ENCODE measurements around the gene BTN3A1. TPM values are rescaled to one million over a fixed set of nuclear protein-coding genes. Genes with fewer than 3 reads are reported as not detected.
"Not testable (repeated sequence)": the region's sequence is repeated elsewhere in the genome, so short reads cannot be mapped to it uniquely, and the experiment has no call there.

Gene BTN3A1
- total RNA-seq = 10 to 100 TPM; 31.4 to 33.2 TPM

DNA sequence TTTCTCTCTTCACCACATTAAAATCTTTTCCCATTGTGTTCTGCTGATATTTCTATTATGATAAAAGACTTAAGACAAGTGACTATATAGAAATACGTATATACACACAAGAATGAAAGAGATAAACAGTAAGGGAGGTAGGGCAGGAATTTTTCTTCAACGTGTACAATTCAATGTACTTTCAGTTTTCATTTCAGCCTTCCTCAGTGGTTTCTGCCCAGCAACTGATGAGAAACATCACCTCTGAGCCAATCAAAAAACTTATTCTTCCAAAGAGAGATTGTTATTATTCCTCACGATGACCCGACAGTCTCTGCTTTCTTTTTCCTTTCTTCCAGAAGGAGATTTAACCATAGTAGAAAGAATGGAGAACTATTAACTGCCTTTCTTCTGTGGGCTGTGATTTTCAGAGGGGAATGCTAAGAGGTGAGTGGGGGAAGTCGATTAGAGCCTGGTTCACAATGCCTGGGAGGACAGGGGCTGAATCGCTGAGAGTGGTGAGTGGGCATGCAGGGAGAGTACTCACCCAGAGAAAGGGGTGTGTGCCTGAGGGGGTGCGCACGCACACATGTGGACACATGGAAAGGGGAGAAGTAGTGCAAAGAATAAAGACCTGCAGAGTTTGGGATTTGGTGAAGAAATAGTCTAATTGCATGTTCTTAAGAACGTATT is at the start of gene BTN3A1:
TSS of gene BTN3A1 (plus strand) at position 289 of the 672 bp plus-strand sequence. CDS start 3,289 bp downstream, outside the sequence.
- Mint-ChIP-seq H3K36me3 (ENCODE audit: low read depth) (peaks cover 21% of the 10 kb centered on the region), H3K27me3 (no peaks in the 10 kb centered on the region), H3K4me3 (peak within 1 kb of the TSS; percentile 99), H3K27ac (peak within 1 kb of the TSS; percentile 97), H3K9me3 (ENCODE audit: low read depth) (no peaks in the 10 kb centered on the region), H3K4me1 (peaks cover 48% of the 10 kb centered on the region)
- POLR2A ChIA-PET = no interaction called here
- CTCF ChIA-PET = no interaction called here
- DNase-seq = peak; percentile 81
- ATAC-seq = peak; percentile 95
- intact Hi-C loops (cut with DNase I, micrococcal nuclease) = loop anchor here (1.0 to 5.0 kb wide), 6 partner anchors 19 to 55 kb away; partner anchors contain the start of genes BTN3A2 (in 2 of the 2), BTN2A1 (in 1 of the 2), BTN2A2 (in 1 of the 2) and BTN3A3 (in 1 of the 2)

DNA sequence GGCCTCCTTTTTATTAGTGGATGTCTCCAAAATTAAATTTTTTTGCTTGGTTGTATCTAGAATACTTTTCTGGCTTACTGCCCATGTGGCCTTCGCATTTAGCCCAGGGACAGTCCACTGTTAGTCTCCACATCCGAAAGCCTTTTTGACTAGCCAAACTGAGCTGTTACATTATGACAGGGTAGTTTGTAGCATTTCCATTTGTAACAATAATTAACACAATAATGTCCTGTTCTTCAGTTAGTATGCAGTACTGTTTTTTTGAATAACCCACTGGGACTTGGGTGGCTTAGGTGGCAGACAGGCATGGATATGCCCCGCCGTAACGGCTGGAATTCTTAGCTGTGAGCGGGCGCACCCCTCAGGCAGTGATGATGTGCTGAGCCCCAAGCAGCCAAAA is 49.8 kb upstream of the BTN3A1 start:
- H3K9me3 Mint-ChIP-seq (ENCODE audit: low read depth) = no peaks in the 10 kb centered on the region
- H3K36me3 Mint-ChIP-seq (ENCODE audit: low read depth) = no peaks in the 10 kb centered on the region
- CTCF ChIA-PET = interaction anchor here (0.7 kb wide), 1 partner anchor 93 kb away, joined by 3 read pairs; no protein-coding TSS in a partner anchor
- no peak overlapping the region for H3K4me3 Mint-ChIP-seq
- POLR2A ChIA-PET = no interaction called here
- no peaks in the 10 kb centered on the region for H3K27me3 Mint-ChIP-seq
- DNase-seq (no peak), ATAC-seq (no peak)
- no peaks in the 10 kb centered on the region for H3K4me1 Mint-ChIP-seq
- H3K27ac Mint-ChIP-seq = no peak overlapping the region
- intact Hi-C loops (cut with DNase I, micrococcal nuclease) = no loop called here

DNA sequence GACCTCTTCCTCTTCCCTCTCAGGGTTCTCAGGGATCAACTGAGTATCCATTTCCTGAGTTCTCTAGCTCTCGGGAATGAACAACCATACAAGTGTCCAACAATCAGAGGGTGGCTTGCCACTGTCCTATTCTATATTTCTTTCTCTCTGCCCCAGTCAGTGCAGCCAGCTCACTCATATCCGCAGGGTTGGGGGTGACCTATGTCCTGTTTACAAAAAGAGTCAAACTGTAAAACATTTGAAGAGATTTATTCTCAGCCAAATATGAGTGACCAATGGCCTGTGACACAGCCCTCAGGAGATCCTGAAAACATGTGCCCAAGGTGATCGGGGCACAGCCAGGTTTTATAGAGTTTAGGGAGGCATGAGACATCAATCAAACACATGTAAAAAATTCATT is 47.9 kb upstream of the BTN3A1 start:
- no peak for ATAC-seq
- H3K4me3 Mint-ChIP-seq = no peak overlapping the region
- H3K27me3 Mint-ChIP-seq = no peaks in the 10 kb centered on the region
- CTCF ChIA-PET = interaction anchor here (0.6 kb wide), 2 partner anchors 19 to 26 kb away, joined by 3 read pairs; no protein-coding TSS in a partner anchor
- peaks cover 3% of the 10 kb centered on the region for H3K4me1 Mint-ChIP-seq
- H3K9me3 Mint-ChIP-seq (ENCODE audit: low read depth) = no peaks in the 10 kb centered on the region
- no peak overlapping the region for H3K27ac Mint-ChIP-seq
- intact Hi-C loops (cut with DNase I, micrococcal nuclease) = no loop called here
- DNase-seq = no peak
- no peaks in the 10 kb centered on the region for H3K36me3 Mint-ChIP-seq (ENCODE audit: low read depth)
- POLR2A ChIA-PET = no interaction called here

DNA sequence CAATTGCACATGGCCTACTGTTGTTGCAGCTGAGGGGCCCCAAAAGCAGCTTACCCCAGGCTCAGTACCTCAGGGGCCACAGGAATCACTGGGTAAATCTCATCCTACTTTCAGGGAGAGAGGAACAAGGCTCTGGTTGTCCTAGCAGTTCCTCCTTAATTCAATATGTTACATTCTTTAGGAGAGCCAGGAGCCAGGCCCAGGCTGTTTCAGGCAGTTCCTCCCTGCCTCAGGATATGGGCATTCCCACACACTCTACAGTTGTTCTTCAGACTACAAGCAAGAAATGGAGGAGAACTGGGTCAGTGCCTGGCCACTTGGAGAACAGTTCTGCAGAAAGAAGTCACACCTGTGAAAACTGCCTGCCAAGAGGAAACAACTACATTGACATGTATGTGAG is 46.7 kb upstream of the BTN3A1 start:
- no peak overlapping the region for H3K4me3 Mint-ChIP-seq
- no peak for ATAC-seq
- POLR2A ChIA-PET = no interaction called here
- no peaks in the 10 kb centered on the region for H3K27me3 Mint-ChIP-seq
- no peak overlapping the region for H3K27ac Mint-ChIP-seq
- H3K4me1 Mint-ChIP-seq = peaks cover 7% of the 10 kb centered on the region
- H3K36me3 Mint-ChIP-seq (ENCODE audit: low read depth) = no peaks in the 10 kb centered on the region
- CTCF ChIA-PET = interaction anchor here (0.6 kb wide), 1 partner anchor 19 kb away, joined by 3 read pairs; no protein-coding TSS in a partner anchor
- no peaks in the 10 kb centered on the region for H3K9me3 Mint-ChIP-seq (ENCODE audit: low read depth)
- intact Hi-C loops (cut with DNase I, micrococcal nuclease) = no loop called here
- no peak for DNase-seq

GRCh38 chr6:26357543-26357942 is 44.5 kb upstream of the BTN3A1 start:
- H3K27ac Mint-ChIP-seq; DNase-seq; ATAC-seq; H3K27me3 Mint-ChIP-seq; H3K36me3 Mint-ChIP-seq (ENCODE audit: low read depth); intact Hi-C loops (cut with DNase I, micrococcal nuclease); H3K9me3 Mint-ChIP-seq (ENCODE audit: low read depth); H3K4me3 Mint-ChIP-seq; CTCF ChIA-PET; POLR2A ChIA-PET: not testable (repeated sequence)
- peaks cover 24% of the 10 kb centered on the region for H3K4me1 Mint-ChIP-seq

- no peaks in the 10 kb centered on the region for H3K27me3 Mint-ChIP-seq
Measured at GRCh38 chr6:26358511-26358981, 43.5 kb upstream of the BTN3A1 start.

DNA sequence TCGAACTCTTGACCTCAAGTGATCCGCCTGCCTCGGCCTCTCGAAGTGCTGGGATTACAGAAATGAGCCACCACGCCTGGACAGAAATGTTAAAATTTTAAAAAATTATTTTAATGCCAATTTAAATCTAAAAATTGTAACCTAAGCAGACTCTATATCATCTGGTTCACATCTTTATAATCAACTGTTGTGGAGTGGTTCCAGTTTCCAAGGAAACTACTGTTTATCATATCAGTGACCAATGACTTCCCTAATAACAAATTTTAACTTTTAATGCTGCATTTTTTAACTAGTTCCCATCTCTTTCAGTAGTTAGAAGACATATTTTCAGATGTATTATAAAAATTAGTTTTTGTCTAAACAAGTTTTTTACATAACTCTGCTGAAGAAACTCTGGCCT is 42.3 kb upstream of the BTN3A1 start:
- POLR2A ChIA-PET = no interaction called here
- H3K4me1 Mint-ChIP-seq = peaks cover 38% of the 10 kb centered on the region
- CTCF ChIA-PET = no interaction called here
- H3K36me3 Mint-ChIP-seq (ENCODE audit: low read depth) = no peaks in the 10 kb centered on the region
- H3K9me3 Mint-ChIP-seq (ENCODE audit: low read depth) = no peaks in the 10 kb centered on the region
- H3K27ac Mint-ChIP-seq = no peak overlapping the region
- DNase-seq (no peak), ATAC-seq (no peak)
- intact Hi-C loops (cut with DNase I, micrococcal nuclease) = no loop called here
- H3K4me3 Mint-ChIP-seq = no peak overlapping the region
- no peaks in the 10 kb centered on the region for H3K27me3 Mint-ChIP-seq

More at GRCh38 chr6:26358511-26358981, 43.5 kb upstream of the BTN3A1 start:
- Mint-ChIP-seq H3K27ac (no peak overlapping the region), H3K4me3 (no peak overlapping the region), H3K36me3 (ENCODE audit: low read depth) (no peaks in the 10 kb centered on the region), H3K9me3 (ENCODE audit: low read depth) (no peaks in the 10 kb centered on the region), H3K4me1 (peaks cover 31% of the 10 kb centered on the region)
- POLR2A ChIA-PET = no interaction called here
- intact Hi-C loops (cut with DNase I, micrococcal nuclease) = no loop called here
- ATAC-seq (peak; percentile 28), DNase-seq (no peak)
- CTCF ChIA-PET = interaction anchor here (0.6 kb wide), 1 partner anchor 234 kb away, joined by 3 read pairs; a partner anchor contains a TSS

- ChIA-PET POLR2A (no interaction called here), CTCF (no interaction called here)
- DNase-seq (no peak), ATAC-seq (peak; percentile 20)
- H3K27ac Mint-ChIP-seq = peak overlapping the region; percentile 93
- no peaks in the 10 kb centered on the region for H3K27me3 Mint-ChIP-seq
- intact Hi-C loops (cut with DNase I, micrococcal nuclease) = no loop called here
- H3K4me3 Mint-ChIP-seq = peak overlapping the region; percentile 61
- no peaks in the 10 kb centered on the region for H3K9me3 Mint-ChIP-seq (ENCODE audit: low read depth)
- peaks cover 38% of the 10 kb centered on the region for H3K4me1 Mint-ChIP-seq
- H3K36me3 Mint-ChIP-seq (ENCODE audit: low read depth) = no peaks in the 10 kb centered on the region
Measured at GRCh38 chr6:26360451-26361416, 41.3 kb upstream of the BTN3A1 start.

GRCh38 chr6:26361544-26361943 is 40.5 kb upstream of the BTN3A1 start:
- peak overlapping the region; percentile 93 for H3K27ac Mint-ChIP-seq
- ChIA-PET POLR2A (no interaction called here), CTCF (interaction anchor here (1.1 kb wide), 1 partner anchor 20 kb away, joined by 3 read pairs; no protein-coding TSS in a partner anchor)
- H3K9me3 Mint-ChIP-seq (ENCODE audit: low read depth) = no peaks in the 10 kb centered on the region
- intact Hi-C loops (cut with DNase I, micrococcal nuclease) = no loop called here
- H3K4me3 Mint-ChIP-seq = no peak overlapping the region
- DNase-seq (no peak), ATAC-seq (no peak)
- H3K4me1 Mint-ChIP-seq = peaks cover 40% of the 10 kb centered on the region
- H3K36me3 Mint-ChIP-seq (ENCODE audit: low read depth) = no peaks in the 10 kb centered on the region
- no peaks in the 10 kb centered on the region for H3K27me3 Mint-ChIP-seq

GRCh38 chr6:26362093-26362835 is 39.8 kb upstream of the BTN3A1 start:
- POLR2A ChIA-PET = no interaction called here
- no peaks in the 10 kb centered on the region for H3K27me3 Mint-ChIP-seq
- no peak overlapping the region for H3K27ac Mint-ChIP-seq
- ATAC-seq (no peak), DNase-seq (no peak)
- H3K4me1 Mint-ChIP-seq = peaks cover 45% of the 10 kb centered on the region
- H3K9me3 Mint-ChIP-seq (ENCODE audit: low read depth) = no peaks in the 10 kb centered on the region
- intact Hi-C loops (cut with DNase I, micrococcal nuclease) = no loop called here
- CTCF ChIA-PET = interaction anchor here (0.6 to 1.1 kb wide), 4 partner anchors 12 to 57 kb away, joined by 3 read pairs; no protein-coding TSS in a partner anchor
- H3K36me3 Mint-ChIP-seq (ENCODE audit: low read depth) = peaks cover 1% of the 10 kb centered on the region
- no peak overlapping the region for H3K4me3 Mint-ChIP-seq

DNA sequence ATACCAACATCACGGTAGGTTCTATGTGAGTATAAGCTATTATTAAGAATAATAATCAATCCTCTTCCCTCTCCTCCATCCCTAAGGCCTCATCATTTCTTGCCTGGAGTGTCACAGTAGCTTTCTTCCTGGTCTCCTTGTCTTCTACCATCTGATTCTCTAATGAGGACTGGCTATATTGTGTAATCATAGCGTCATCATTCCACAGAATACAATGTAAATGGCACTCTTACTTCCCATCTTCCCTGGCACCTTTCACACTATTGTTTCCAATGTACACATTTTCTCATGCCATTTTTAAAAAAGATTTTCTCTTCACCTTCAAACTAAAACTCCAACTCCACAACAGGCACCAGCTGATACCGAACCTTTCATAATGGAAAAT is 39.2 kb upstream of the BTN3A1 start:
- peaks cover 3% of the 10 kb centered on the region for H3K36me3 Mint-ChIP-seq (ENCODE audit: low read depth)
- no peaks in the 10 kb centered on the region for H3K27me3 Mint-ChIP-seq
- DNase-seq (no peak), ATAC-seq (no peak)
- H3K4me1 Mint-ChIP-seq = peaks cover 50% of the 10 kb centered on the region
- intact Hi-C loops (cut with DNase I, micrococcal nuclease) = no loop called here
- ChIA-PET POLR2A (no interaction called here), CTCF (interaction anchor here (0.7 to 1.1 kb wide), 3 partner anchors 11 to 41 kb away, joined by 3 read pairs; no protein-coding TSS in a partner anchor)
- no peak overlapping the region for H3K4me3 Mint-ChIP-seq
- H3K27ac Mint-ChIP-seq = peak overlapping the region; percentile 85
- no peaks in the 10 kb centered on the region for H3K9me3 Mint-ChIP-seq (ENCODE audit: low read depth)

All from activated CD4-positive, alpha-beta T cell treated with anti-CD3 and anti-CD28 coated beads for 36 hours (primary cell).